IMR-90 (cell line): ENCODE results near the gene CCN5. TPM values are rescaled to one million over a fixed set of nuclear protein-coding genes. Genes with fewer than 3 reads are reported as not detected.

ENCODE experiments used
- ATAC-seq: fragments of 200-7000 bp; cut with Tn5 transposase; 2 replicates; pipeline ENCODE4 v1.9.1; 2020; ENCODE audit warnings: low read depth, mild to moderate bottlenecking, moderate library complexity
- BruUV-seq: library from RNA; stranded (reverse); fragments of 400-500 nt; replicated peaks from 2 replicates; lab custom pipeline; 2021; lab: Mats Ljungman, UMichigan
- CTCF ChIA-PET: fragments of 300-600 bp; formaldehyde crosslinking; extraction: SDS; loops from one replicate; lab custom pipeline; 2021; ENCODE audit warnings: antibody characterized with exemption; lab: Yijun Ruan, JAX
- POLR2A ChIA-PET: fragments of 300-600 bp; sonication (Branson Sonifier 250); formaldehyde crosslinking; loops from one replicate; lab custom pipeline; 2022; ENCODE audit warnings: antibody characterized with exemption; ENCODE audit not compliant: unreplicated experiment; lab: Charles Lee
- DNase-seq: peaks from one replicate; pipeline ENCODE4 v3.0.0; 2013
- H2AFZ ChIP-seq: replicated peaks from 2 replicates; pipeline ENCODE3; 2013; ENCODE audit warnings: low read length, mild to moderate bottlenecking; ENCODE audit not compliant: poor library complexity
- H2AK5ac ChIP-seq: 2 replicates; pipeline ENCODE4 v1.6.1; 2013; ENCODE audit warnings: low read depth, low read length, inconsistent platforms
- H2AK9ac ChIP-seq: replicated peaks from 2 replicates; pipeline ENCODE3; 2013; ENCODE audit warnings: mild to moderate bottlenecking, low read depth, low read length, moderate library complexity; ENCODE audit not compliant: poor library complexity
- H2BK120ac ChIP-seq: 2 replicates; pipeline ENCODE4 v1.6.1; 2013; ENCODE audit warnings: low read depth, low read length, inconsistent platforms
- H2BK15ac ChIP-seq: 3 replicates; pipeline ENCODE4 v1.6.1; 2013; ENCODE audit warnings: low read depth, low read length, inconsistent platforms
- H2BK20ac ChIP-seq: 2 replicates; pipeline ENCODE4 v1.6.1; 2013; ENCODE audit warnings: low read depth, mild to moderate bottlenecking, inconsistent platforms, low read length, moderate library complexity
- H2BK5ac ChIP-seq: 2 replicates; pipeline ENCODE4 v1.6.1; 2013; ENCODE audit warnings: mild to moderate bottlenecking, low read depth, low read length, inconsistent platforms; ENCODE audit not compliant: poor library complexity, severe bottlenecking
- H3K14ac ChIP-seq: replicated peaks from 2 replicates; pipeline ENCODE4 v1.6.1; 2013; ENCODE audit warnings: low read depth, low read length, inconsistent platforms
- H3K18ac ChIP-seq: 2 replicates; pipeline ENCODE4 v1.6.1; 2013; ENCODE audit warnings: low read depth, low read length, control low read depth
- H3K23ac ChIP-seq: 2 replicates; pipeline ENCODE4 v1.6.1; 2013; ENCODE audit warnings: low read depth, low read length, inconsistent platforms
- H3K27ac ChIP-seq: 2 replicates; pipeline ENCODE4 v1.5.1; 2013; ENCODE audit warnings: mild to moderate bottlenecking, control low read depth, low read length; ENCODE audit not compliant: insufficient read depth
- H3K27me3 ChIP-seq: 2 replicates; pipeline ENCODE4 v1.6.1; 2013; ENCODE audit warnings: low read length; ENCODE audit not compliant: control insufficient read depth, insufficient read depth
- H3K36me3 ChIP-seq: 2 replicates; pipeline ENCODE4 v1.6.1; 2013; ENCODE audit warnings: low read length, mixed read lengths; ENCODE audit not compliant: control insufficient read depth, insufficient read depth
- H3K4ac ChIP-seq: 2 replicates; pipeline ENCODE4 v1.6.1; 2013; ENCODE audit warnings: low read depth, low read length, inconsistent platforms
- H3K4me1 ChIP-seq: 2 replicates; pipeline ENCODE4 v1.6.1; 2013; ENCODE audit warnings: low read length, mixed read lengths; ENCODE audit not compliant: control insufficient read depth, insufficient read depth
- H3K4me2 ChIP-seq: 2 replicates; pipeline ENCODE4 v1.6.1; 2013; ENCODE audit warnings: low read depth, mild to moderate bottlenecking, control low read depth, low read length, moderate library complexity
- H3K4me3 ChIP-seq: 2 replicates; pipeline ENCODE4 v1.5.1; 2013; ENCODE audit warnings: low read depth, mild to moderate bottlenecking, control low read depth, low read length, moderate library complexity; ENCODE audit not compliant: insufficient read depth
- H3K56ac ChIP-seq: 2 replicates; pipeline ENCODE4 v1.6.1; 2013; ENCODE audit warnings: low read length, inconsistent platforms; ENCODE audit not compliant: insufficient read depth; ENCODE audit errors: extremely low read depth
- H3K79me1 ChIP-seq, 2 experiments: 2 replicates each; pipeline ENCODE4 v1.6.1; 2013; ENCODE audit warnings: low read length in 2 of 2, inconsistent platforms in 1 of 2, low read depth in 1 of 2
- H3K9ac ChIP-seq: 2 replicates; pipeline ENCODE4 v1.6.1; 2013; ENCODE audit warnings: low read depth, low read length, control low read depth
- H3K9me1 ChIP-seq: 2 replicates; pipeline ENCODE4 v1.6.1; 2013; ENCODE audit warnings: low read length, inconsistent platforms; ENCODE audit not compliant: insufficient read depth
- H3K9me3 ChIP-seq: 2 replicates; pipeline ENCODE4 v1.6.1; 2013; ENCODE audit warnings: low read length; ENCODE audit not compliant: control insufficient read depth, insufficient read depth
- H4K20me1 ChIP-seq: 2 replicates; pipeline ENCODE4 v1.6.1; 2013; ENCODE audit warnings: low read length, inconsistent platforms; ENCODE audit not compliant: insufficient read depth
- H4K5ac ChIP-seq: 2 replicates; pipeline ENCODE4 v1.6.1; 2013; ENCODE audit warnings: mild to moderate bottlenecking, low read depth, low read length, control low read depth
- H4K8ac ChIP-seq, 2 experiments: 2 replicates each; pipeline ENCODE4 v1.6.1; 2013; ENCODE audit warnings: low read depth in 2 of 2, low read length in 2 of 2, control low read depth in 1 of 2, inconsistent platforms in 1 of 2
- H4K91ac ChIP-seq: 2 replicates; pipeline ENCODE4 v1.6.1; 2013; ENCODE audit warnings: low read depth, low read length, inconsistent platforms; ENCODE audit not compliant: insufficient read depth
- BHLHE40 ChIP-seq: fragments of 150-350 bp; IDR thresholded peaks from 2 replicates; pipeline ENCODE4 v1.6.1; 2016; ENCODE audit warnings: mild to moderate bottlenecking, low read depth, low read length
- CEBPB ChIP-seq: IDR thresholded peaks from 2 replicates; pipeline ENCODE4 v1.6.1; 2012; ENCODE audit warnings: low read depth, low read length, improper control_type of control experiment
- CHD1 ChIP-seq: IDR thresholded peaks from 2 replicates; pipeline ENCODE4 v1.6.1; 2012; ENCODE audit warnings: low read depth, low read length, improper control_type of control experiment
- CTCF ChIP-seq: conservative IDR thresholded peaks from 2 replicates; pipeline ENCODE4 v1.5.1; 2012; ENCODE audit warnings: mild to moderate bottlenecking, low read depth, low read length, improper control_type of control experiment
- ELK1 ChIP-seq: fragments of 150-350 bp; IDR thresholded peaks from 2 replicates; pipeline ENCODE4 v1.6.1; 2016; ENCODE audit warnings: low read depth, mild to moderate bottlenecking, low read length, moderate library complexity, borderline replicate concordance
- FOS ChIP-seq: fragments of 150-350 bp; IDR thresholded peaks from 2 replicates; pipeline ENCODE4 v1.6.1; 2016; ENCODE audit warnings: low read depth, low read length
- MAFK ChIP-seq: IDR thresholded peaks from 2 replicates; pipeline ENCODE4 v1.6.1; 2012; ENCODE audit warnings: low read depth, low read length, improper control_type of control experiment
- MAZ ChIP-seq: IDR thresholded peaks from 2 replicates; pipeline ENCODE4 v1.6.1; 2012; ENCODE audit warnings: low read depth, mild to moderate bottlenecking, low read length, improper control_type of control experiment, moderate library complexity, borderline replicate concordance
- MXI1 ChIP-seq: IDR thresholded peaks from 2 replicates; pipeline ENCODE4 v1.6.1; 2012; ENCODE audit warnings: low read depth, mild to moderate bottlenecking, low read length, moderate library complexity, borderline replicate concordance
- NFE2L2 ChIP-seq: fragments of 150-350 bp; IDR thresholded peaks from 2 replicates; pipeline ENCODE4 v1.6.1; 2016; ENCODE audit warnings: low read depth, mild to moderate bottlenecking, low read length
- POLR2A ChIP-seq: IDR thresholded peaks from 2 replicates; pipeline ENCODE4 v1.6.1; 2012; ENCODE audit warnings: mild to moderate bottlenecking, low read depth, low read length
- RAD21 ChIP-seq: IDR thresholded peaks from 2 replicates; pipeline ENCODE4 v1.6.1; 2012; ENCODE audit warnings: low read length, improper control_type of control experiment
- RCOR1 ChIP-seq: IDR thresholded peaks from 2 replicates; pipeline ENCODE4 v1.6.1; 2012; ENCODE audit warnings: mild to moderate bottlenecking, low read length, improper control_type of control experiment; ENCODE audit not compliant: insufficient replicate concordance
- RFX5 ChIP-seq: IDR thresholded peaks from 2 replicates; pipeline ENCODE4 v1.8.0; 2012; ENCODE audit warnings: low read depth, mild to moderate bottlenecking, low read length, moderate library complexity
- SMC3 ChIP-seq: fragments of 150-350 bp; IDR thresholded peaks from 2 replicates; pipeline ENCODE4 v1.6.1; 2016; ENCODE audit warnings: low read depth, mild to moderate bottlenecking, antibody characterized with exemption, low read length, moderate library complexity
- USF2 ChIP-seq: fragments of 150-350 bp; IDR thresholded peaks from 2 replicates; pipeline ENCODE4 v1.6.1; 2017; ENCODE audit warnings: mild to moderate bottlenecking, antibody characterized with exemption, low read length, low read depth
- WGBS, 2 experiments: methylation state at CpG; one replicate each; pipeline versions ENCODE4 v1.1.5 to v1.1.7; 2013; ENCODE audit warnings: missing lambda C conversion rate in 2 of 2; ENCODE audit not compliant: insufficient read length in 1 of 2; ENCODE audit errors: extremely low coverage in 2 of 2; 5-methylcytosine and 5-hydroxymethylcytosine counted together
- dilution Hi-C: fragments of 300-500 bp; cut with HindIII; formaldehyde crosslinking; loops from one replicate; pipeline ENCODE4 v1.14.3; 2018; ENCODE audit warnings: low sequenced_read_pairs; ENCODE audit not compliant: unreplicated experiment
- in situ Hi-C: fragments of 300-500 bp; cut with MboI; formaldehyde crosslinking; loops from 3 replicates; pipeline ENCODE4 v1.14.3; 2019; ENCODE audit warnings: low sequenced_read_pairs, inconsistent platforms, mixed read lengths
- intact Hi-C: fragments of 100-400 bp; cut with micrococcal nuclease; formaldehyde crosslinking; loops from 2 replicates; pipeline ENCODE4 v1.10.0; 2022
- polyA plus RNA-seq, 3 experiments: library from polyadenylated mRNA; depleted of rRNA; stranded (reverse); fragments of >200 nt; gene quantifications; 2 replicates each; pipeline ENCODE4 v1.2.3, GENCODE V29; 2012; ENCODE audit warnings: low replicate concordance in 1 of 3
- total RNA-seq: library from RNA; depleted of rRNA; stranded (reverse); fragments of >200 nt; gene quantifications from 2 replicates; pipeline ENCODE4 v1.2.3, GENCODE V29; 2012

The CCN5 gene
- total and polyA plus RNA-seq, 2 of the 4 experiments (the other 2 are of a cell fraction): not detected

- Histone ChIP-seq H3K4me2 (no peak overlapping the region), H2BK15ac (no peak overlapping the region), H3K79me1 (no peaks in the 10 kb centered on the region), H2AK5ac (no peak overlapping the region), H3K14ac (no peak overlapping the region; the same call in 1 of the 2 replicates), H3K9ac (no peak overlapping the region), H2BK20ac (peak overlapping the region; percentile 33; the same call in 1 of the 2 replicates), H4K91ac (no peak overlapping the region; the same call in 1 of the 2 replicates), H3K18ac (peak overlapping the region; percentile 72), H3K36me3 (no peaks in the 10 kb centered on the region), H4K20me1 (no peaks in the 10 kb centered on the region; the same call in 1 of the 2 replicates), H3K9me1 (peaks cover 5% of the 10 kb centered on the region; the same call in 1 of the 2 replicates), H2BK5ac (peak overlapping the region; percentile 22), H3K9me3 (no peaks in the 10 kb centered on the region), H3K27me3 (no peaks in the 10 kb centered on the region; the same call in 1 of the 2 replicates), H3K4me1 (peaks cover 5% of the 10 kb centered on the region; the same call in 1 of the 2 replicates), H2AFZ (no peak overlapping the region), H2BK120ac (0 out of 2 replicates have a peak overlapping the region, but pooled peaks have one; percentile 2), H2AK9ac (no peak overlapping the region), H3K4me3 (no peak overlapping the region), H3K56ac (no peak overlapping the region), H4K5ac (no peak overlapping the region; the same call in 1 of the 2 replicates), H3K27ac (peak overlapping the region; percentile 36; the same call in 1 of the 2 replicates), H4K8ac (no peak overlapping the region), H3K4ac (no peak overlapping the region; the same call in 1 of the 2 replicates), H3K23ac (no peak overlapping the region)
- BruUV-seq: no TSS peak
- POLR2A ChIA-PET: no interaction called here
- intact Hi-C loops: loop anchor here (2.0 kb wide), 1 partner anchor 29 kb away; no protein-coding TSS in a partner anchor
- no CpG with 5 or more reads among the region's 1 CpG for WGBS, 2 experiments
- TF ChIP-seq RFX5: no peak
- no peak for TF ChIP-seq CHD1
- no peak for TF ChIP-seq USF2
- TF ChIP-seq MAZ: no peak
- TF ChIP-seq BHLHE40: no peak
- TF ChIP-seq CEBPB: no peak
- TF ChIP-seq FOS: no peak
- TF ChIP-seq CTCF: no peak
- TF ChIP-seq MAFK: no peak
- TF ChIP-seq RCOR1: no peak
- no peak for TF ChIP-seq POLR2A
- TF ChIP-seq SMC3: no peak
- no peak for TF ChIP-seq ELK1
- no peak for TF ChIP-seq RAD21
- TF ChIP-seq MXI1: no peak
- TF ChIP-seq NFE2L2: no peak
- dilution Hi-C loops: no loop called here
- ATAC-seq (no peak), DNase-seq (no peak)
- in situ Hi-C loops: no loop called here
- CTCF ChIA-PET: interaction anchor here (1.5 to 1.7 kb wide), 2 partner anchors 9 to 12 kb away, joined by 4 to 6 read pairs; no protein-coding TSS in a partner anchor
Measured at GRCh38 chr20:44721785-44722054, 6.6 kb downstream of the CCN5 start.
